ENCODE results near the gene S100A14.

DNA sequence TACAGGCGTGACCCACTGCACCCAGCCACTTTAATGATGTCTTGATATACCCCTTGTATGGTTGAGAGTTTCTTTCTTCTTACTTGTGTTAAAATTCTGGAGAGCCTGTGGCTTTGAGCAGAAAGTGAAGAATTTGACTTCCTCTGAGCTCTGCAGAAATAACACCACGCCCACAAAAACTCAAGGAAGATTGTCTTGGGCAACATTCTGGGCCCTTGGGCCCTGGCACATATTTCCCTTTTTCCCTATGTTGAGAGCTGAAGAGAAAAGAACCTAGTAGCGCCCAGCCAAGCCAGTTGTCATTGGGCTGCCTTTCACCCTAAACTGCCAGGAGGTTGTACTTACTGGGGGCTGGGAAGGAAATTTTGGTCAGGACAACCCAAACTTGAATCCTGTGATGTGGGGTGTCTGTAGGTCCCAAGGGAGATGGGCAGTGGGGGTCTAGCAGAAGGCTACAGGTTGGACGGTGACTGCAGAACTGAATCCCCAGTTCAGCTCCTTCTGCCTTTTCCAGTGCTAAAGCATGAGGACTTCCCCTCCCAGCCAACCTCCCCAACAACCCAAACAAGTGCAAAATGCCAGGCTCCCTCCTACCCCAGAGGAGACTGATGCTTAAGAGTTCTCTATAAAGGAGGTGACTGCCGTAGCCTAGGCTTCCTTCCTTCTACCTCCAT is 30.7 kb upstream of the S100A14 start:
- TF ChIP-seq POLR2A (IDR thresholded peaks at IDR 0.05) (no peak), CTCF (IDR thresholded peaks at IDR 0.05) (no peak), POLR2AphosphoS5 (IDR thresholded peaks at IDR 0.05) (no peak), EP300 (IDR thresholded peaks at IDR 0.05) (no peak)

All from upper lobe of left lung (tissue), 4 donors.